Type B pancreatic cell (in vitro differentiated cells): ENCODE results near the gene MAPK12. TPM values are rescaled to one million over a fixed set of nuclear protein-coding genes. Genes with fewer than 3 reads are reported as not detected.

Experiments used
- DNase-seq: peaks from one replicate; pipeline ENCODE4 v3.0.0; 2021; ENCODE audit warnings: mixed read lengths; ENCODE audit not compliant: unreplicated experiment; ENCODE audit errors: extremely low spot score
- H3K27ac Mint-ChIP-seq: 2 replicates; pipeline ENCODE4 v1.8.0; 2021; ENCODE audit warnings: mild to moderate bottlenecking, mixed read lengths
- H3K27me3 Mint-ChIP-seq: 2 replicates; pipeline ENCODE4 v1.8.0; 2021; ENCODE audit warnings: mixed read lengths
- H3K36me3 Mint-ChIP-seq: 2 replicates; pipeline ENCODE4 v1.8.0; 2021; ENCODE audit warnings: mixed read lengths
- H3K4me1 Mint-ChIP-seq: one replicate; pipeline ENCODE4 v1.8.0; 2021; ENCODE audit warnings: mixed read lengths; ENCODE audit not compliant: unreplicated experiment
- H3K4me3 Mint-ChIP-seq: 2 replicates; pipeline ENCODE4 v1.8.0; 2021; ENCODE audit warnings: mild to moderate bottlenecking, mixed read lengths
- H3K9me3 Mint-ChIP-seq: 2 replicates; pipeline ENCODE4 v1.8.0; 2021; ENCODE audit warnings: mixed read lengths
- CTCF ChIP-seq: fragments of 200-600 bp; sonication (generic); conservative IDR thresholded peaks from 2 replicates; pipeline ENCODE4 v1.5.0; 2021; ENCODE audit warnings: antibody characterized with exemption, mild to moderate bottlenecking
- total RNA-seq: library from RNA; stranded (reverse); gene quantifications from 2 replicates; pipeline ENCODE4 v1.2.1, GENCODE V29; 2021; ENCODE audit warnings: low replicate concordance

The MAPK12 gene
- total RNA-seq, 1 donor from 2014 or later, result 31.3 TPM

GRCh38 chr22:50213263-50213662 is 48.2 kb downstream of the MAPK12 start:
- peaks cover 23% of the 10 kb centered on the region for H3K36me3 Mint-ChIP-seq
- no peaks in the 10 kb centered on the region for H3K27me3 Mint-ChIP-seq
- H3K27ac Mint-ChIP-seq, result no peak overlapping the region
- H3K4me3 Mint-ChIP-seq, result no peak overlapping the region
- peaks cover 5% of the 10 kb centered on the region for H3K4me1 Mint-ChIP-seq
- H3K9me3 Mint-ChIP-seq, result no peaks in the 10 kb centered on the region
- DNase-seq, result no peak
- no peak for TF ChIP-seq CTCF

- Mint-ChIP-seq H3K36me3 (peaks cover 23% of the 10 kb centered on the region), H3K27ac (no peak overlapping the region)
Measured at GRCh38 chr22:50211147-50211546, 50.3 kb downstream of the MAPK12 start.

GRCh38 chr22:50210378-50211139 is 50.9 kb downstream of the MAPK12 start:
- no peak overlapping the region for H3K27ac Mint-ChIP-seq
- no peaks in the 10 kb centered on the region for H3K9me3 Mint-ChIP-seq

More at GRCh38 chr22:50211147-50211546, 50.3 kb downstream of the MAPK12 start:
- Mint-ChIP-seq H3K4me3 (no peak overlapping the region), H3K27me3 (no peaks in the 10 kb centered on the region), H3K9me3 (no peaks in the 10 kb centered on the region), H3K4me1 (peaks cover 5% of the 10 kb centered on the region)
- no peak for TF ChIP-seq CTCF
- DNase-seq, result no peak

GRCh38 chr22:50209893-50210292 is 51.6 kb downstream of the MAPK12 start:
- peak overlapping the region; percentile 23 for H3K4me3 Mint-ChIP-seq
- peak overlapping the region; percentile 12 for H3K27ac Mint-ChIP-seq
- H3K9me3 Mint-ChIP-seq, result no peaks in the 10 kb centered on the region
- no peaks in the 10 kb centered on the region for H3K27me3 Mint-ChIP-seq
- DNase-seq, result no peak
- TF ChIP-seq CTCF, result peak; percentile 91
- peaks cover 23% of the 10 kb centered on the region for H3K36me3 Mint-ChIP-seq
- H3K4me1 Mint-ChIP-seq, result peaks cover 10% of the 10 kb centered on the region

More at GRCh38 chr22:50210378-50211139, 50.9 kb downstream of the MAPK12 start:
- TF ChIP-seq CTCF, result no peak
- H3K27me3 Mint-ChIP-seq, result no peaks in the 10 kb centered on the region
- H3K36me3 Mint-ChIP-seq, result peaks cover 23% of the 10 kb centered on the region
- DNase-seq, result no peak
- no peak overlapping the region for H3K4me3 Mint-ChIP-seq
- peaks cover 5% of the 10 kb centered on the region for H3K4me1 Mint-ChIP-seq

- TF ChIP-seq CTCF, result no peak
- H3K4me3 Mint-ChIP-seq, result no peak overlapping the region
- H3K4me1 Mint-ChIP-seq, result peaks cover 12% of the 10 kb centered on the region
Measured at GRCh38 chr22:50208939-50209892, 52.3 kb downstream of the MAPK12 start.

More at GRCh38 chr22:50208939-50209892, 52.3 kb downstream of the MAPK12 start:
- no peaks in the 10 kb centered on the region for H3K27me3 Mint-ChIP-seq
- no peaks in the 10 kb centered on the region for H3K9me3 Mint-ChIP-seq
- no peak for DNase-seq
- peaks cover 24% of the 10 kb centered on the region for H3K36me3 Mint-ChIP-seq
- peak overlapping the region; percentile 12 for H3K27ac Mint-ChIP-seq
